Frontal cortex (tissue), 4 donors: ENCODE data around the gene SNAPC3. TPM values are rescaled to one million over a fixed set of nuclear protein-coding genes. Genes with fewer than 3 reads are reported as not detected.
"Not testable (repeated sequence)": the region's sequence is repeated elsewhere in the genome, so short reads cannot be mapped to it uniquely, and the experiment has no call there.

Experiments
- DNase-seq, 2 donors: peaks; one replicate each; pipeline ENCODE4 v3.0.0; 2012; ENCODE audit warnings: low spot score in 2 of 2
- FAIRE-seq: peaks from 2 replicates; lab custom pipeline; 2012; peaks lifted over from hg19 to GRCh38; lab: Jason Lieb, UNC
- total RNA-seq: library from RNA; depleted of rRNA; stranded (reverse); fragments of >200 nt; gene quantifications from one replicate; pipeline ENCODE4 v1.2.3, GENCODE V29; 2014
- donor health status: control.
- donor health status: control.
- donor health status: control.

The SNAPC3 gene
- 72.2 TPM for total RNA-seq

- DNase-seq (peak; percentile 94), FAIRE-seq (no peak)
Measured at GRCh38 chr9:15422372-15423230, at the start of gene SNAPC3. SNAPC3 (plus strand) TSS chr9:15422876; CDS start chr9:15422880, 4 bp downstream.

DNA sequence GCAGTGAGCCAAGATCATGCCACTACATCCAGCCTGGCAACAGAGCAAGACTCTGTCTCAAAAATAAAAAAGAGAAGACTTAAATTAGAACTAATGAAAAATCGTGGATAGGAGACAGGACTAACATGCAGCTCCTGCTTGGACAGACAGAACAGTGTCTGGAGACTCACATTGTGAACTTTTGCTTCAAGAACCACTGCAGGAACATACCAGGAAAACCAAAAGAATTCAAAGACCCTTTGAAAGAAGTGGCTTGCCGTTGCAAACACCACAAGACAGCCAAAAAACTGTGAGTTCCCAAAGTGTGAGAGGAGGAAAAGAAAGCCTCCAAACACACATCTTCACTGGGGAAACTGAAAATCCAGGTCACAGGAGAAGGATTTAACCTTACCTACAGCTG, 48.8 kb upstream of the SNAPC3 start:
- DNase-seq (no peak), FAIRE-seq (no peak)

- DNase-seq: no peak
Measured at GRCh38 chr9:15374310-15374709, 48.4 kb upstream of the SNAPC3 start.

DNA sequence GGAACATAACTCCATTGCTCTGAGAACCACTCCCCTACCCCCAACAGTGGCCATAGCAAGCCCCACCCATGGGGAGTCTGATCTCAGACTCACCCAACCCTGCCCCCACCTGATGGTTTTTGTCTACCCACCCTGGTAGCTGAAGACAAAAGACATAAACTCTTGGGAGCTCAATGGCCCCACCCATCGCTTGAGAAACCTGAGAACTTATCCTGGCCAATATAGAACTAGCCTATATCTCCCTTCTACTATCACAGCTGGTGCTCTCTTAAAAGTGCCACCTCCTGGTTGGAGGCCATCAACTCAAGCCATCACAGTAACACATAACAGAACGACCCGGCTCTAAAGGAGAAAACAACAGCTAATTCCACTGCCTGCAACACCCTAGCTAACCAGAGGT, 47.9 kb upstream of the SNAPC3 start:
- DNase-seq: no peak

More at GRCh38 chr9:15374310-15374709, 48.4 kb upstream of the SNAPC3 start:
- no peak for FAIRE-seq

DNA sequence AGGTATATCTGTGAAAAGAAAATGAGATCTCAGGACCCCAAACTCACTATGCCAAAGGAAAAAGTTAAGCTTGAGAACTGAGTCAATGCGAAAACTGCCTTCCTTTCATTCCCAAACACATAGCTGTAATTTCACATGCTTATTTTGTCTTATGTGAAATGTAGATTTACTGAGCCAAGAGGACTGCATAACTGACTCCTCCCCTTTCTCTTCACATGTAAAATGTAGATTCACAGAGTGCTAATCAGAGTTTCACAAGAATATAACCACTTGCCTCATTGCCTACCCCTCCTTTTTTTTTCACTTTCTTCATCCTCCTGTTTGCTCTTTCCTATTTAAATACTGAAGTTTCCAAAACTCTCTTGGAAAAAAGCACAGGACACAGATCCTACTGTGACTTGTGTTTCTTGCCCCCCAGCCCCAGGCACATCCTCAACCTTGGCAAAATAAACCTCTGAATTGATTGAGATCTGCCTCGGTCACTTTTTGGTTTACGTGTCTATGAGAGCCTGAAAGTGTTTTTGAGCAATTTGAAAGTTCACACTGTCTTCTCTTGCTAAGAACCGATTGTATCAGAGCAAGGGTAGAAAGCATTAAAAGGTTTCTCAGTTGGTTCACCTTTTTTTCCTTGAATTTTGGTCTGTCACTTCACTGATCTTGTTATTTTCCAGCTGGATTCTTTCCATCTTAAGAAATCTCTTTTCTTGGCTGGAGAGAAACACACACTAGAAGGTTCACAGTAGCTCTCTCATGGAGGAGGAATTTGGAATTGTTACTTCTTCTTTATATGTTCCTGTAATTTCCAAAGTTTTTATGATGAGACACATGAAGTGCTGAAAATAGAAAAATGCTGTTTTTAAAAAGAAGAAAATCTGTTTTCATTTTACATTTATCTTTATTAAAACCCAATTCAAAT, 44.8 kb upstream of the SNAPC3 start:
- FAIRE-seq (no peak), DNase-seq (no peak)

More for the DNA sequence above, 47.9 kb upstream of the SNAPC3 start:
- no peak for FAIRE-seq

DNA sequence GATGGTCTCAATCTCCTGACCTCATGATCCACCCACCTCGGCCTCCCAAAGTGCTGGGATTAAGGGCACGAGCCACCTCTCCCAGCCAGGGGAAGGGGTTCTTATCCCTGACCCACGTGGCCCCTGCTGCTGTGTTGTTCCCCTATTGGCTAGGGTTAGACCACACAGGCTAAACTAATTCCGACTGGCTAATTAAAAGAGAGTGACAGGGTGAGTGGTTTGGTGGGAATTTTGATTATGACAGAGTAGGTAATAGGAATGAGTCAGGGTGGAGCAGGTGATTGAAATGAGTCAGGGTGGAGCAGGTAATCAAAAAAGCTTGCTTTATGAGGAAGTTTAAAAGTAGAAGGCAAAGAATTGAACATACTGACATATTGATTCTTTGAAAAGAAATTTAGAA, 43.4 kb upstream of the SNAPC3 start:
- not testable (repeated sequence) for DNase-seq, FAIRE-seq

DNA sequence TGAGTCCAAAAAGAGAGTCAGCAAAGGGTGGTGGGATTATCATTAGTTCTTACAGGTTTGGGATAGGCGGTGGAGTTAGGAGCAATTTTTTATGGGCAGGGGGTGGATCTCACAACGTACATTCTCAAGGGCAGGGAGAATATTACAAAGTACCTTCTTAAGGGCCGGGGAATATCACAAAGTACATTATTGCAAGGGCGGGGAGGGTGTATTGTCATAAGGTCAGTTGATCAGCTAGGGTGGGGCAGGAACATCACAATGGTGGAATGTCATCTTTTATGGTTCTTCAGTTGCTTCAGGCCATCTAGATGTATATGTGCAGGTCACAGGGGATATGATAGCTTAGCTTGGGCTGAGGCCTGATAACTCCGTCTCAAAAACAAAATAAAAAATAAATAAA, 42.8 kb upstream of the SNAPC3 start:
- not testable (repeated sequence) for FAIRE-seq, DNase-seq

DNA sequence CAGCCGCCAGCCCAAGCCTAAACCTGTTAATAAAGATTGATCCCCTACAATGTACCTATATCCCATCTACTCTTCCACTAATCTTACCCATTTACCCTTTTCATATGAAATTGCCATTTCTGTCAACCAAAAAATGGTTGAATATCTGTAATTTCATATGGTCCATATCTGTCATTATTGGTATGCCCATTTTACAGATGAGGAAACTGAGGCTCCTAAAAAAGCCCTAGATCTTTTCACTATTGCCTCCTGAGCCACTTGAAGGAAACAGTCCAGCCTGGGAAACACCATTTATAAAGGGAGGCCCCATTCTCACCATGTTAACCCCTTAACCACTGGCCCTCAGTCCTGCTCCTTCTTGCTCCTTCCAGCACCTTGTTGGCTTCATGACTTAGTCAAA, 41.2 kb upstream of the SNAPC3 start:
- no peak for FAIRE-seq
- no peak for DNase-seq

GRCh38 chr9:15386465-15386864, 36.2 kb upstream of the SNAPC3 start:
- DNase-seq (no peak), FAIRE-seq (no peak)

DNA sequence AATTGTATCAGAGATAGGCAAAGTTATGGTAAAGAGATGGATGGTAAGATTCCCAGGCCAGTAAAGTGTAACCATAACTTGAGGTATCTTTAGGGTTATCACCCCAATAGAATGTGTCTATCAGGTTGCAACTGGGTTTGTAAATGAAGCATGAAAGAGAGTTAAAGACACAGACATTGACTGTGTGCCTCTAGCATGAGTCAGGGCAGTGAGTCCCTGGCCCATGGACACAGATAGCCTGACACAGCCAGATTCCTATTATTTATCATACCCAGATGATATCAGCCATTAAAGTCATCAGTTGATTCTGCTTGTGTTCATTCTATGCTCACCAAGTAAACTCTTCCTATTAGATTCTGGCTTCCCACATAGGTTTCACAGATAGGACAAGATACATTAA, 33.5 kb upstream of the SNAPC3 start:
- FAIRE-seq (no peak), DNase-seq (no peak)

DNA sequence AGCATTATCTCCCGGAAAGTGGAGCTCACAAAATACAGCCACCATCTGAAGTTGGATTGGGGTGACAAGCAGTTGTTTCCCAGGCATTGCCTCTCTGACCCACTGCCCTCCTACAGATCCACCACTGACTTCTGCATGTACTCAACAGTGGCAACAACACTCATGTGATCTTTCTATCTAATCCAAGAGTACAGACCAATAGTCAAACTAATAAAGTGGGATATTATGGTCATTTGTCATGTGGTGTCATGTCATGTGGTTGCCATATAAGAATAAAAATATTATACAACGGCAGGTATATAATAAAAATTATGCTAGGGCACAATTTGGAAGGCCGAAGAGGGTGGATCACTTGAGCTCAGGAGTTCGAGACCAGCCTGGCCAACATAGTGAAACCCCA, 33.0 kb upstream of the SNAPC3 start:
- FAIRE-seq (no peak), DNase-seq (no peak)

DNA sequence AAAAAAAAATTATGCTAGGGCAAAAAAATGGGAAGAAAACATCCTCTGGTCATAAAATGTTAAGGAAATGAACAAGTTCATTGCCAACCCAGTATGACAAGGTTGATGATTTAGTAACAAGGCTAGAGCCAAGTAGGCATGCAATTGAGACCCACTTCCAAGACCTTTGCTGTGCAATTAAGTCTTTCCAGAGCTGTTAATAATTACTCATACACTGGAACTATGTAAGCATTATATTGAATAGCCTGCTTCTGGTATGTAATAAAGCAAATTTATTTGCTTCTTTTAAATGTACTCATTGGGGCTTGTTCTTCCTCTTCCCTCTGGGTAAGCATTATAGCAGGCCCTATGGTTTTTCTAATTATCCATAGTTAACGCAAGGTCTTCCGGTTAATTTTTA, 32.5 kb upstream of the SNAPC3 start:
- DNase-seq (no peak), FAIRE-seq (no peak)

GRCh38 chr9:15392363-15392762, 30.3 kb upstream of the SNAPC3 start:
- FAIRE-seq: no peak

DNA sequence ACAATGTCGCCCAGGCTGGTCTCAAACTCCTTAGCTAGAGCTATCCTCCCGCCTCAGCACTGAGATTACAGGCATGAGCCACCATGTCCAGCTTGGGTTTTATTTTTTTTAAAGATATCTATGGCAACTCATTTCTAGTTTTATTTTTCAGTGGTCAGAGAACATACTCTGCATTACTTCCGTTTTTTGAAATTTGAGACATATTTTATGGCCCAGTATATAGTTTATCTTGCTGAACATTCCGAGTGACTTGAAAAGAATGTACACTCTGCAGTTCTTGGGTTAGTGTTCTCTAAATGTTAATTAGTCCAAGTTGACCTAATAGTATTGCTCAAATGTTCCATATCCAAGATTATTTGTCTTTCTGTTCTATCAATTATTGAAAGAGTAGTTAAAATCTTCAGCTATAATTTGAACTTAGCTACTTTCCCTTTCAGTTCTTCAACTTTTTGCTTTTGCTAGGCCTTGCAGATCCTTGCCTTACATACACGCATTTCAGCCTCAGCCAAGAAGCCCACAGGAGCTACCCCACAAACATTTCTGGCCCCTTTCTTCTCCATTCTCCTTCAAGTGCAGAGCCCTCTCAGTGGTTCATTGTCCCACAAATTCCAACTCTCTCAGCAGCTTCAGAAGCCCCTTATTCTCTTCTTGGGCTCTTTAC, 22.3 kb upstream of the SNAPC3 start:
- FAIRE-seq (no peak), DNase-seq (no peak)

More at GRCh38 chr9:15392363-15392762, 30.3 kb upstream of the SNAPC3 start:
- DNase-seq: no peak

DNA sequence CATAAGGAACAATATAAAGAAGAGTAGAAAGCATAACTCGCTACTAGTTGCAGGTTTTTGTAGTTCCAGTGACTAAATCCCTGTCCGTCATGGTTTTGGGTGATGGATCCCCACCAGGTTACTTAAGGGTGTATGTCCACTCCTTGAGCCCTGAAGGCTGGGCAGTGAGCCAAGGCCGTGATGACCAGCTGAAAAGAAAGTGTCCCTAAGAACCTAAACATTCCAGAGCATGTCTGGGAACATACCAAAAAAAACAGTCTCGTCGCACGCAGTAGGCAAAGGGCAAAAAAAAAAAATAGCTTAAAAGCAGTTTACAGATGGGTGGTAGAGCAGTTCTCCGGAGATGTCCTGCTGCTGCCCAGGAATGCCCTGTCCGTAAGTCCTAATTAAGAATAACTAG, 21.4 kb upstream of the SNAPC3 start:
- DNase-seq (no peak), FAIRE-seq (no peak)

DNA sequence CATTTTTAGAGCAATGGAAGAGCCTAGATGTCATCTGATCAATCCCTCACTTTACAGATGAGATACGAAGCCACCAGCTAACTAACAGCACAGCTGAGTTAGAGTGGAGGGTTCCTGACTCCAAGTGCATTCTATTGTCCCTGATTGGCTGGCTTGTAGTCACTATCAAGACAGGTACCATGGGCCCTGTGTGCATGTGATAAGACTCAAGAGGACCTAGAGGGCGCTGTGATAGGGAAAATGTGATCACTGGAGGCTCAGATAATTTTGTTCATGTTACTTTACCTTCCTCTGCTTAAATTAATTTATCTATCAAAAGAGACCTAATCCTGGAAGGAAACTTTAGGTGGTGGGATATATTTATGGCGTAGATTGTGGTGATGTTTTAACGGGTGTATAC, 19.5 kb upstream of the SNAPC3 start:
- DNase-seq: no peak
- no peak for FAIRE-seq

- FAIRE-seq (no peak), DNase-seq (no peak)
Measured at GRCh38 chr9:15404171-15404570, 18.5 kb upstream of the SNAPC3 start.

GRCh38 chr9:15416880-15417279, 5.8 kb upstream of the SNAPC3 start:
- DNase-seq (no peak), FAIRE-seq (no peak)

- FAIRE-seq: no peak
- DNase-seq: no peak
Measured at GRCh38 chr9:15417626-15418025, 5.0 kb upstream of the SNAPC3 start.

DNA sequence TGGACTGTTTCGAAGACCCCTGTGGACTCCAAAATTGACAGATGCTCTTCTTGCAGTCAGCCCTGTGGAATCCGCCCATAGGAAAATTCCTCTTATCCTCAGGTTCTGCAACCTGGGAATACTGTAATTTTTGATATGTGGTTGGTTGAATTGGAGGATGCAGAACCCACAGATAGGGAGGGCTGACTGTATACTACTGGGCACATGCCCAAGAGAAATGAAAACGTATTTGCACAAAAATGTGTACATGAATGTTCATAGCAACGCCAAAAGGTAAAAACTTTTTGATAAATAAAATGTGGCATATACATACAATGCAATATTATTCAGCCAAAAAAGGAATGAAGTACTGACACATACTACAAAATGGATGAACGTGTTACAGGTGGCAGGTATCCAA, 1.9 kb upstream of the SNAPC3 start:
- FAIRE-seq (no peak), DNase-seq (no peak)
